ENCODE data around the gene FTCDNL1. TPM values are rescaled to one million over a fixed set of nuclear protein-coding genes. Genes with fewer than 3 reads are reported as not detected.

FTCDNL1 gene
- total RNA-seq, 4 donors from 2014 or later = 7.9 to 21.9 (median 16.3) TPM

DNA sequence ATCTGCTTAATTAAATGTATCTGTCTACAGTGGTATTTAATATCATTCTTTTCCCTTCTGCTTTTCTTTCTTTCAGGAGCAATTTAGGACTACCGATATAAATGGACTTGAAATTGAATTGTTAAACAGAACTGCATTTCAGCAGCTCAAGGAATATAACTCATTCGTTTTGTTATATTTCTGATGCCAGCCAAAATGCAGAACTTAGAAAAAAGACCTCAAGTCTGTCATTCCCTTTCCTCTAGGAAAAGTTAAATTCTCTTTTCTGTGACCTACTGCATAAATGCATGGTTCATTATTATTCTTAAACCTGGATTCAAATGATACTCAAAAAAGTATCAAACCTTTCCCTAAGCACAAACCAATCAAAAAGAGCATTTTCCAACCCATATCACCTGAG, 21.4 kb downstream of the FTCDNL1 start:
- no peaks in the 10 kb centered on the region for H3K9me3 ChIP-seq
- H3K4me3 ChIP-seq = no peak overlapping the region
- intact Hi-C loops (cut with DNase I; ENCODE audit: low total_unique reads) (no loop called here), in situ Hi-C loops (cut with MboI; ENCODE audit: low sequenced_read_pairs in 4 of 4) (no loop called here)
- no peaks in the 10 kb centered on the region for H3K36me3 ChIP-seq
- ATAC-seq = no peak
- no peaks in the 10 kb centered on the region for H3K4me1 ChIP-seq
- H3K27ac ChIP-seq = no peak overlapping the region
- TF ChIP-seq POLR2A (IDR thresholded peaks at IDR 0.05) = no peak
- TF ChIP-seq, protein P1, sequence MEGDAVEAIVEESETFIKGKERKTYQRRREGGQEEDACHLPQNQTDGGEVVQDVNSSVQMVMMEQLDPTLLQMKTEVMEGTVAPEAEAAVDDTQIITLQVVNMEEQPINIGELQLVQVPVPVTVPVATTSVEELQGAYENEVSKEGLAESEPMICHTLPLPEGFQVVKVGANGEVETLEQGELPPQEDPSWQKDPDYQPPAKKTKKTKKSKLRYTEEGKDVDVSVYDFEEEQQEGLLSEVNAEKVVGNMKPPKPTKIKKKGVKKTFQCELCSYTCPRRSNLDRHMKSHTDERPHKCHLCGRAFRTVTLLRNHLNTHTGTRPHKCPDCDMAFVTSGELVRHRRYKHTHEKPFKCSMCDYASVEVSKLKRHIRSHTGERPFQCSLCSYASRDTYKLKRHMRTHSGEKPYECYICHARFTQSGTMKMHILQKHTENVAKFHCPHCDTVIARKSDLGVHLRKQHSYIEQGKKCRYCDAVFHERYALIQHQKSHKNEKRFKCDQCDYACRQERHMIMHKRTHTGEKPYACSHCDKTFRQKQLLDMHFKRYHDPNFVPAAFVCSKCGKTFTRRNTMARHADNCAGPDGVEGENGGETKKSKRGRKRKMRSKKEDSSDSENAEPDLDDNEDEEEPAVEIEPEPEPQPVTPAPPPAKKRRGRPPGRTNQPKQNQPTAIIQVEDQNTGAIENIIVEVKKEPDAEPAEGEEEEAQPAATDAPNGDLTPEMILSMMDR (IDR thresholded peaks at IDR 0.05 in 4 of 5, conservative IDR thresholded peaks at IDR 0.05 in 1 of 5) = no peak
- no peak for DNase-seq
- no peaks in the 10 kb centered on the region for H3K27me3 ChIP-seq

DNA sequence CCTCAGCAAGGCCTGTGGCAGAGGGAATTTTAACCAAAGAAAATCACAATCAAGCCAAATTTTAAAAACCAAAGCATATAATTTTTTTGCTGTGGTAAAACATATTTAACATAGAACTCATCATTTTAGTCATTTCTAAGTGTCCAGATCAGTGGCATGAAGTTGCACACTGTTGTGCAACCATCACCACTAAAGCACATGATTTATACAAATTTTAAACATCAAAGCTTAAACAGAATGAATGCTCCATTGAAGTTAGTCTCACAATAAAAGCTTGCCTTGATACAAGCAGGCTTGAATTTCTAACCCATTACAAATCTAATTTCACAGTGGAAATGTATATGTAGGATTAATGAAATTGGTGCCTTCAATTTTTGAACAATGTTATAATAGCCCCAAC, 31.2 kb downstream of the FTCDNL1 start:
- intact Hi-C loops (cut with DNase I; ENCODE audit: low total_unique reads) = no loop called here

DNA sequence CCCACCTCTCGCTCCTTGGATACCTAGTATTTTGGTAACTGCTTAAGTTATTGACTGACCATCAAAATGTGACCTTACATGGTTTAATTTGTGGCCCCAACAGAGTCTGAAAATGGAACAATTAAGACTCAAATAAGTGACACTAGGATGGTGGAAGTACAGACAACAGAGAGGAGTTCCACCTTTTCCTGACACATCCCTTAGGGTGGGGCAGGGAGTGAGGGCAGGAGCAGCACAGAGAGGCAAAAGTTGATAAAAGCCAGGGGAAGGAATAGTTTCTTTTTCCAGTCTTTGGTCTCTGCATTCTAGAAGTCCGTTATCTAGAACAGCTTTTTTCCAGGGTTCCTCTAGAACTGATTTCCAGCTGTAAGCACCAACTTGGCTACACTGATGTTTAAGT, 32.2 kb downstream of the FTCDNL1 start:
- no peaks in the 10 kb centered on the region for H3K9me3 ChIP-seq
- intact Hi-C loops (cut with DNase I; ENCODE audit: low total_unique reads) = no loop called here
- no peaks in the 10 kb centered on the region for H3K27me3 ChIP-seq
- ATAC-seq (no peak), DNase-seq (no peak)
- H3K27ac ChIP-seq = no peak overlapping the region
- no peaks in the 10 kb centered on the region for H3K4me1 ChIP-seq
- in situ Hi-C loops (cut with MboI; ENCODE audit: low sequenced_read_pairs in 4 of 4) = no loop called here
- TF ChIP-seq, protein P1 (IDR thresholded peaks at IDR 0.05 in 4 of 5, conservative IDR thresholded peaks at IDR 0.05 in 1 of 5) = no peak
- TF ChIP-seq POLR2A (IDR thresholded peaks at IDR 0.05) = no peak
- no peak overlapping the region for H3K4me3 ChIP-seq
- H3K36me3 ChIP-seq = no peaks in the 10 kb centered on the region

More for the DNA sequence above, 31.2 kb downstream of the FTCDNL1 start:
- Histone ChIP-seq H3K36me3 (no peaks in the 10 kb centered on the region), H3K9me3 (no peaks in the 10 kb centered on the region), H3K4me3 (no peak overlapping the region), H3K27me3 (no peaks in the 10 kb centered on the region), H3K4me1 (no peaks in the 10 kb centered on the region), H3K27ac (no peak overlapping the region)
- in situ Hi-C loops (cut with MboI; ENCODE audit: low sequenced_read_pairs in 4 of 4) = no loop called here
- TF ChIP-seq POLR2A (IDR thresholded peaks at IDR 0.05) = no peak
- TF ChIP-seq, protein P1 (IDR thresholded peaks at IDR 0.05 in 4 of 5, conservative IDR thresholded peaks at IDR 0.05 in 1 of 5) = no peak
- ATAC-seq (no peak), DNase-seq (no peak)

DNA sequence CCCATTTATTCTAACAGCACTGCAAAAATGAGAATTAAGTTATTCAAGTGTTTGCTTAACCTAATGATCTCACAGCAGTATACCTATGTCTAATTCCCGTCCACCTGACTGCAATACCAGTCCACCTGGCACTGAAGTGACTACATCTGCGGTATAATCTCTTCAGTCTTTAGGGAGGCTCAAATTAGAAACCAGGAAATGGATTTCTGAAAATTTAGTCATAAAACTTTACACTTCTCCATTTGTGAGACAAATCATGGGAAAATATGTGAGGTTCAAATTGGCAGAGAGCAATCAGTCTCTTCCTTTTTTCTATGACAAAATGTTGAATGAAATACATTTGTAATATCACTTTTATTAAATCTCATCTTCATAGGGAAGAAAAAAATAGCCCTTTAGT, 33.0 kb downstream of the FTCDNL1 start:
- intact Hi-C loops (cut with DNase I; ENCODE audit: low total_unique reads) = no loop called here
- Histone ChIP-seq H3K27me3 (no peaks in the 10 kb centered on the region), H3K27ac (no peak overlapping the region), H3K9me3 (no peaks in the 10 kb centered on the region), H3K4me3 (no peak overlapping the region), H3K36me3 (no peaks in the 10 kb centered on the region), H3K4me1 (no peaks in the 10 kb centered on the region)
- TF ChIP-seq, protein P1 (IDR thresholded peaks at IDR 0.05 in 4 of 5, conservative IDR thresholded peaks at IDR 0.05 in 1 of 5) = no peak
- no peak for TF ChIP-seq POLR2A (IDR thresholded peaks at IDR 0.05)
- no peak for ATAC-seq
- no peak for DNase-seq
- in situ Hi-C loops (cut with MboI; ENCODE audit: low sequenced_read_pairs in 4 of 4) = no loop called here

DNA sequence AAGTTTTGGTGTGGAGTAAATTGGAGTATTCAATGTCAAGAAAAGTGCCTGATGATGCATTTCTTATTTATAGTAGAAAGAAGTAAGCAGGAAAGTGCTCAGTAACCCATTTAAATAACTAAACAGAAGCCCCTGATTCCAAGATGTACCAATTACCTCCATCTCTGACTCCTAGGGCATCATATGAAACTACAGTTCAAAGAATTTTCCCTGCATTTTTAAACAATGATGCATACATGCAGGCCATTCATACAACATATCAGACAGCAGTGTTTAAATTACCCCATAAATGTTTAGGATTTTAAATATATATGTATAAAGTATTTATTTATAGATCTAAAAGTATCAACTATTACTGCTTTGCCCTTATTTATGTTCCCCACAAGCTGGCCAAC, 36.2 kb downstream of the FTCDNL1 start:
- H3K27ac ChIP-seq = no peak overlapping the region
- in situ Hi-C loops (cut with MboI; ENCODE audit: low sequenced_read_pairs in 4 of 4) (no loop called here), intact Hi-C loops (cut with DNase I; ENCODE audit: low total_unique reads) (no loop called here)
- H3K9me3 ChIP-seq = no peaks in the 10 kb centered on the region
- no peaks in the 10 kb centered on the region for H3K27me3 ChIP-seq
- H3K4me1 ChIP-seq = peaks cover 0 to 3% of the 10 kb centered on the region in 2 donors
- TF ChIP-seq, protein P1 (IDR thresholded peaks at IDR 0.05 in 4 of 5, conservative IDR thresholded peaks at IDR 0.05 in 1 of 5) = no peak
- no peak for TF ChIP-seq POLR2A (IDR thresholded peaks at IDR 0.05)
- H3K36me3 ChIP-seq = no peaks in the 10 kb centered on the region
- H3K4me3 ChIP-seq = no peak overlapping the region
- ATAC-seq = no peak
- no peak for DNase-seq
